Frontal cortex (tissue), 4 donors: ENCODE data around the gene CADM2. TPM values are rescaled to one million over a fixed set of nuclear protein-coding genes. Genes with fewer than 3 reads are reported as not detected.
A peak's percentile ranks its signal among the peaks of the same experiment; 100 is the strongest.
"Not testable (repeated sequence)": the region's sequence is repeated elsewhere in the genome, so short reads cannot be mapped to it uniquely, and the experiment has no call there.

Experiments
- DNase-seq, 2 donors: peaks; one replicate each; pipeline ENCODE4 v3.0.0; 2012; ENCODE audit warnings: low spot score in 2 of 2
- FAIRE-seq: peaks from 2 replicates; lab custom pipeline; 2012; peaks lifted over from hg19 to GRCh38; lab: Jason Lieb, UNC
- total RNA-seq: library from RNA; depleted of rRNA; stranded (reverse); fragments of >200 nt; gene quantifications from one replicate; pipeline ENCODE4 v1.2.3, GENCODE V29; 2014
- donor health status: control.
- donor health status: control.
- donor health status: control.

Gene CADM2
- total RNA-seq, 1 donor from 2014 or later, result 64.8 TPM

- no peak for FAIRE-seq
- DNase-seq, result no peak
Measured at GRCh38 chr3:85054579-85054978, 95.8 kb downstream of the CADM2 start.

- no peak for DNase-seq
- FAIRE-seq, result no peak
Measured at GRCh38 chr3:85068911-85069310, 110.1 kb downstream of the CADM2 start.

- DNase-seq, result no peak
- FAIRE-seq, result no peak
Measured at GRCh38 chr3:85074003-85074402, 115.2 kb downstream of the CADM2 start.

GRCh38 chr3:85075663-85076062, 116.9 kb downstream of the CADM2 start:
- FAIRE-seq, result no peak
- no peak for DNase-seq

- no peak for DNase-seq
- FAIRE-seq, result no peak
Measured at GRCh38 chr3:85077018-85077417, 118.2 kb downstream of the CADM2 start.

GRCh38 chr3:85081191-85081906, 122.6 kb downstream of the CADM2 start:
- no peak for DNase-seq

GRCh38 chr3:85090495-85090894, 131.7 kb downstream of the CADM2 start:
- FAIRE-seq, result no peak
- no peak for DNase-seq

More at GRCh38 chr3:85081191-85081906, 122.6 kb downstream of the CADM2 start:
- FAIRE-seq, result no peak

- DNase-seq, result no peak
- no peak for FAIRE-seq
Measured at GRCh38 chr3:85100316-85100715, 141.5 kb downstream of the CADM2 start.

- FAIRE-seq, result no peak
Measured at GRCh38 chr3:85102781-85103180, 144.0 kb downstream of the CADM2 start.

GRCh38 chr3:85110393-85110792, 151.6 kb downstream of the CADM2 start:
- FAIRE-seq (no peak), DNase-seq (no peak)

More at GRCh38 chr3:85102781-85103180, 144.0 kb downstream of the CADM2 start:
- DNase-seq, result no peak

- DNase-seq (no peak), FAIRE-seq (no peak)
Measured at GRCh38 chr3:85120879-85121278, 162.1 kb downstream of the CADM2 start.

GRCh38 chr3:85132864-85133263, 174.1 kb downstream of the CADM2 start:
- FAIRE-seq, DNase-seq: not testable (repeated sequence)

- FAIRE-seq, DNase-seq: not testable (repeated sequence)
Measured at GRCh38 chr3:85133691-85134420, 175.1 kb downstream of the CADM2 start.

- peak; percentile 26 for FAIRE-seq
- no peak for DNase-seq
Measured at GRCh38 chr3:85142626-85143025, 183.8 kb downstream of the CADM2 start.

GRCh38 chr3:85148036-85148435, 189.2 kb downstream of the CADM2 start:
- FAIRE-seq (no peak), DNase-seq (peak in 1 of 2 donors; percentile 12)

- no peak for FAIRE-seq
- DNase-seq, result no peak
Measured at GRCh38 chr3:85151555-85151954, 192.8 kb downstream of the CADM2 start.

GRCh38 chr3:85153279-85153678, 194.5 kb downstream of the CADM2 start:
- not testable (repeated sequence) for FAIRE-seq, DNase-seq

- FAIRE-seq, result no peak
- DNase-seq, result no peak
Measured at GRCh38 chr3:85159376-85159775, 200.6 kb downstream of the CADM2 start.

- no peak for DNase-seq
Measured at GRCh38 chr3:85161544-85161943, 202.8 kb downstream of the CADM2 start.

GRCh38 chr3:85162905-85163304, 204.1 kb downstream of the CADM2 start:
- FAIRE-seq, result peak; percentile 54

More at GRCh38 chr3:85161544-85161943, 202.8 kb downstream of the CADM2 start:
- no peak for FAIRE-seq

GRCh38 chr3:85164436-85164835, 205.6 kb downstream of the CADM2 start:
- FAIRE-seq, result no peak
- no peak for DNase-seq

More at GRCh38 chr3:85162905-85163304, 204.1 kb downstream of the CADM2 start:
- no peak for DNase-seq
